Thymus (tissue), 11 donors: ENCODE data around the gene ASCC2. TPM values are rescaled to one million over a fixed set of nuclear protein-coding genes. Genes with fewer than 3 reads are reported as not detected.

Experiments used
- DNase-seq, 9 donors: peaks; one replicate each; pipeline ENCODE4 v3.0.0-alpha.2; 2013; ENCODE audit warnings: low spot score in 9 of 9, low read depth in 6 of 9, missing footprints in 1 of 9
- H3K27ac ChIP-seq, 2 donors: one replicate each; pipeline ENCODE4 v1.5.1; 2013; ENCODE audit warnings: control low read depth in 1 of 2, low read depth in 1 of 2, low read length in 1 of 2, mild to moderate bottlenecking in 1 of 2, moderate library complexity in 1 of 2
- H3K27me3 ChIP-seq, 2 donors: one replicate each; pipeline ENCODE4 v1.5.1; 2013; ENCODE audit warnings: low read length in 1 of 2; ENCODE audit not compliant: control insufficient read depth in 2 of 2, insufficient read depth in 1 of 2
- H3K36me3 ChIP-seq, 2 donors: one replicate each; pipeline ENCODE4 v1.5.1; 2013; ENCODE audit warnings: low read length in 1 of 2, mild to moderate bottlenecking in 1 of 2, moderate library complexity in 1 of 2; ENCODE audit not compliant: control insufficient read depth in 2 of 2, insufficient read depth in 2 of 2
- H3K4me1 ChIP-seq, 2 donors: one replicate each; pipeline ENCODE4 v1.5.1; 2013; ENCODE audit warnings: low read length in 2 of 2; ENCODE audit not compliant: control insufficient read depth in 2 of 2, insufficient read depth in 2 of 2
- H3K4me3 ChIP-seq, 2 donors: one replicate each; pipeline ENCODE4 v1.5.1; 2013; ENCODE audit warnings: low read length in 2 of 2, control low read depth in 1 of 2, mild to moderate bottlenecking in 1 of 2
- H3K9me3 ChIP-seq, 2 donors: one replicate each; pipeline ENCODE4 v1.5.1; 2013; ENCODE audit warnings: low read length in 1 of 2, mild to moderate bottlenecking in 1 of 2; ENCODE audit not compliant: control insufficient read depth in 2 of 2, insufficient read depth in 1 of 2
- WGBS: extraction: QIAGEN DNeasy Blood & Tissue Kit; methylation state at CpG from one replicate; pipeline ENCODE4 v1.1.7; 2013; 5-methylcytosine and 5-hydroxymethylcytosine counted together
- polyA plus RNA-seq: library from polyadenylated mRNA; stranded (reverse); fragments of 200-250 nt; gene quantifications from one replicate; pipeline ENCODE4 v1.2.3, GENCODE V29; 2013
- total RNA-seq: library from RNA; stranded (reverse); fragments of 120-200 nt; gene quantifications from one replicate; pipeline ENCODE4 v1.2.4, GENCODE V29; 2013
- donor health status: healthy.

The ASCC2 gene
- total and polyA plus RNA-seq, 2 donors: 26.4 to 51.8 TPM

DNA sequence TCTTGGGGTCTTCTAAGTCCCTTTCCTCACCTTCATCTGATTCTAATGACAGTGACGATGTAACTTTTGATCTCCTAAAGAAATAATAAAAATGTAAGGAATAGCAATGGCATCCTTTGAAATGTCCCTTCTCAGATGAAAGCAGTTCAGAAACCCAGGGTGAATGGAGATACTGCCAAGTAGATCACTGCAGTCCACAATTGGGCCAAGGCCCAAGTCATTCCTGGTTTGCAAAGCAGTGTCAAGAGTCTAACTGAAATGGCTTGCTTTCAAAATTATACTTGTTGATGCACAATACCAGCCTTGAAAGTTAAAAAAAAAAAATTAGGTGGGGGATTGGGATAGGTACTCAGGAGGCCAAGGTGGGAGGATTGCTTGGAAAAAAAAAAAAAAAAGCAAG, 20.4 kb downstream of the ASCC2 start:
- H3K4me3 ChIP-seq: no peak overlapping the region
- no peak overlapping the region for H3K27ac ChIP-seq
- peaks cover 0 to 3% of the 10 kb centered on the region in 2 donors for H3K4me1 ChIP-seq
- 96% methylated on average over 1 of the region's 1 CpG for WGBS
- no peak for DNase-seq
- H3K27me3 ChIP-seq: no peaks in the 10 kb centered on the region
- peaks cover 0 to 1% of the 10 kb centered on the region in 2 donors for H3K9me3 ChIP-seq
- H3K36me3 ChIP-seq: peaks cover 78 to 83% of the 10 kb centered on the region in 2 donors

DNA sequence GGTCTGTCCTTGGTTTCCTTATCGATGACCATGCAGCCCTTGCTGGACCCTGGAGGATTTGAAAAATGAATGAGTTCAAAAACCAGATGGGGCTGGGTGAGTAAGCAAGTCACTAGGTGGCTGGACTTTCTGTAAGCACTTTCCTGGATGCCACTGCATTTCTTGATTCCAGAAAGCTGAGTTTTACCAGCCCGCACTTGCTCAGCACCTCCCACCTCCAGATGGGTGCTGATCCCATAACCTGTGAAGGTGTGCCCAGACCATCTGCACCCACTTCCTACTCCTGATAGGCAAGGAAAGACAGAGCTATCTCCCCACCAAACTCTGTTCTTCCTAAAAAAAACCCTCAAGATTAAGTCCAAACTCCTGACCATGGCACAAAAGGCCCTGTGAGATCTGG, 21.1 kb downstream of the ASCC2 start:
- Histone ChIP-seq H3K4me3 (no peak overlapping the region), H3K9me3 (peaks cover 0 to 1% of the 10 kb centered on the region in 2 donors), H3K27ac (no peak overlapping the region), H3K27me3 (no peaks in the 10 kb centered on the region), H3K4me1 (peaks cover 0 to 3% of the 10 kb centered on the region in 2 donors), H3K36me3 (peaks cover 80 to 83% of the 10 kb centered on the region in 2 donors)
- DNase-seq: no peak
- WGBS: 96% methylated on average over 2 of the region's 2 CpGs

DNA sequence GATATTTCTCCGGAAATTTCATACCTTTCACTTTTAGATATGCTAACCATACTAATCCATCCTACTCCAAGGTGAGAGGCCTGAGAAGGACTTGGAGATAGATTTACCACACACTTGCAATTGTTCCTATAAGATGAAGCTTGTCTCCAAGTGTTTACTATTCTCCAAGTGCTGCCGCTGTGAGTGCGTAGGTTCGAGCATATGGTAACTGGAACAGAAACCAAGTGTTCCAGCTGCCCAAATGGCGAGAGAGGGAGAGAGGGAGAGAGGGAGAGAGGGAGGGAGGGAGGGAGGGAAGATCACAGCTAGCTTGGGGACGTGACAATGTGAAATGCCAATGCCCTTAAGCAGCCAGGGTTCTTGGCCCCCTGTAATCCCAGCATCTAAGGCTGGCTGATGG, 21.5 kb downstream of the ASCC2 start:
- 94% methylated on average over 6 of the region's 6 CpGs for WGBS
- Histone ChIP-seq H3K27me3 (no peaks in the 10 kb centered on the region), H3K4me1 (peaks cover 0 to under 1% of the 10 kb centered on the region in 2 donors), H3K9me3 (peaks cover 0 to 1% of the 10 kb centered on the region in 2 donors), H3K27ac (no peak overlapping the region), H3K36me3 (peaks cover 80 to 84% of the 10 kb centered on the region in 2 donors), H3K4me3 (no peak overlapping the region)
- no peak for DNase-seq

DNA sequence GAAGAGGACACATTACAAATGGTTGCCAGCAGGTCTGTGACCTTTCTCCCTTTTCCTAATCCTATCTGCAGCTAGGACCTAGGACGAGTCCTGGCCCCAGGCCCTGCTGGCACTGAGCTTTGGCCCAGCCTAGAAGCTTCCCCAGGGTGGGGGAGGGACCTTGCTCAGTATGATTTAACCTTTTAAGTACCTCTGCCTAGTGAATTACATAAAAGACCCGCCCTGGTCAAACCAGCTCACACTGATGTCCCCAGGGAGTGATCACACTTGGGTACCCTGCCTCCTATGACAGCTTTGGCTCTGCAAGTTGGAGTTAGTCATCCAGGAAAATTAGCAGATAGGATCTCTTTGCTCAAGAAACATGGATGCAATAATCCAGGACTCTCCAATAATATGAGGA, 21.9 kb downstream of the ASCC2 start:
- peaks cover 0 to 1% of the 10 kb centered on the region in 2 donors for H3K9me3 ChIP-seq
- H3K4me1 ChIP-seq: no peaks in the 10 kb centered on the region
- H3K4me3 ChIP-seq: no peak overlapping the region
- no peak overlapping the region for H3K27ac ChIP-seq
- 95% methylated on average over 2 of the region's 2 CpGs for WGBS
- no peak for DNase-seq
- H3K36me3 ChIP-seq: peaks cover 78 to 84% of the 10 kb centered on the region in 2 donors
- H3K27me3 ChIP-seq: no peaks in the 10 kb centered on the region

DNA sequence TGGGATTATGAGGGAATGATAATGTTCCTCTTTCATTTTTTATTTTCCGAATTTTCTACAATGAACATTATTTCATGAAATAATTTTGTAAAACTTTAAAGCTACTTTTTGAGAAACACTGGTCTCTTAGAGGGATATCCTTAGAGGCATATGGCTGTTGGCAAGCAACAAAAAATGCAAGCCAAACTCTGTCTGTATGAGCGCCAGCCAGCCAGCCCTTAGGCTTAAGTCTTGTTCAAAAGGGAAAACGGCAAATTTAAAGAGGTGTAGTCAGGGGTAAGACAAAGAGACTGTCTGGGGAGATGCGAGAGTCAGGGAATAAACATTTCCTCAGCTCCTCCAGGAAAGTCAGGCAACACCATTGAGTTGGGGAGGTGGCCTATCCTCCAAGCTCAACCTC, 22.5 kb downstream of the ASCC2 start:
- Histone ChIP-seq H3K27me3 (no peaks in the 10 kb centered on the region), H3K36me3 (peaks cover 75 to 84% of the 10 kb centered on the region in 2 donors), H3K4me1 (no peaks in the 10 kb centered on the region), H3K27ac (no peak overlapping the region), H3K9me3 (peaks cover 0 to 1% of the 10 kb centered on the region in 2 donors), H3K4me3 (no peak overlapping the region)
- DNase-seq: no peak
- WGBS: 97% methylated on average over 4 of the region's 4 CpGs

DNA sequence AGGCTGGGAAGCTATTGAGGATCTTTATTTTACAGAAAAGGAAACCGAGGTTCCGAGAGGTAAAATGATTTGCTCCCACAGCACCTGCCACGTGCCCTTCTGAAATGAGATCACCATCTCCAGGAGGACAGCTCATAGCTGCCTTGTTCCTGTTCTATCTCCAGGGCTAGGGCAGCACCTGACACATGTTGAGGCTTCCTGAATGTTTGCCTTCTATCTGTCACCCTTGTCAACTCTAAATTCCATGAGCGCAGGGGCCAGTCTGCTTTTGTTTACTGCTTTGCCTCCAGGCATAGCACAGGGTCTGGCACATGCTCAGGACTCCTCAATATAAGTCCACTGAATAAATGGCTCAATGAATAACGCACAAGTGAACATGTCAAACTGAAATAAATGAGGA, 24.1 kb downstream of the ASCC2 start:
- no peak for DNase-seq
- H3K4me3 ChIP-seq: no peak overlapping the region
- WGBS: 96% methylated on average over 5 of the region's 5 CpGs
- no peaks in the 10 kb centered on the region for H3K27me3 ChIP-seq
- no peaks in the 10 kb centered on the region for H3K4me1 ChIP-seq
- peaks cover 0 to 1% of the 10 kb centered on the region in 2 donors for H3K9me3 ChIP-seq
- H3K27ac ChIP-seq: no peak overlapping the region
- peaks cover 74 to 90% of the 10 kb centered on the region in 2 donors for H3K36me3 ChIP-seq

DNA sequence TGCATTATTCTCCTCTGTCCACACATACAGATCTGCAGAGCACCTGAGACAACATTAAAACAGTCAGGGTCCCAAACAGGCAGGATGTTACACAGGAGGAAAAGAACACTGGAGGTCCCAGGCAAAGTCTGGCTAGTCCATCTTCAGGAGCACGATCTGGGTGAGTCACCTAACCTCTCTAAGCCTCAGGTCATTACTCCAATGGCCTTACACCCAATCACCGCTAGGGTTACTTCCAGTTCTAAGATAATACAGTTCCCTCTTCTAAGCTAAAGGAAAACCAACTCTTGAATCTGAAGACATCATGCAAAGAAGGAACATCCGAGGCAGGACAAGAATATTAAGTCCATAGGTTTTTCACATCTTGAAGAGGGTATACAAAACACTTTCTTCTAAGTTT, 24.5 kb downstream of the ASCC2 start:
- no peaks in the 10 kb centered on the region for H3K4me1 ChIP-seq
- H3K27me3 ChIP-seq: no peaks in the 10 kb centered on the region
- H3K4me3 ChIP-seq: no peak overlapping the region
- WGBS: 97% methylated on average over 3 of the region's 3 CpGs
- no peak overlapping the region for H3K27ac ChIP-seq
- peaks cover 70 to 87% of the 10 kb centered on the region in 2 donors for H3K36me3 ChIP-seq
- DNase-seq: no peak
- peaks cover 0 to 1% of the 10 kb centered on the region in 2 donors for H3K9me3 ChIP-seq

DNA sequence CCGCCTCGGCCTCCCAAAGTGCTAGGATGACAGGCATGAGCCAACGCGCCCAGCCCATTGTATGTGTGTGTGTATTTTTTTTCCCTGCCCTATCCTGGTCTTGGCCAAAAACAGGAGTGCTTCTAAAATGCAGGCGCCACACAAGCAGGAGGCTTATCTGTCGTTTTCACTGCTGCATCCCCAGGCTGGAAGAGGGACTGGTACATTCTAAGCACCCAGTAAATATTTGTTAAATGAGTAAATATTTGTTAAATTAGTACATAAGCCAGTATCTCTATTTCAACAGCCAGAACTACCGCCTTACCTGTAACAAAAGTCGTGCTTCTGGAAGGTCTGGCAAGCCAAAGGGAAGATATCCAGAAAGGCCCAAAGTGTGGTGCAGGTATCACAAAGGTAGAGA, 24.9 kb downstream of the ASCC2 start:
- Histone ChIP-seq H3K27me3 (no peaks in the 10 kb centered on the region), H3K36me3 (peaks cover 70 to 90% of the 10 kb centered on the region in 2 donors), H3K4me3 (no peak overlapping the region), H3K9me3 (peaks cover 0 to 1% of the 10 kb centered on the region in 2 donors), H3K27ac (no peak overlapping the region), H3K4me1 (no peaks in the 10 kb centered on the region)
- no peak for DNase-seq
- 98% methylated on average over 8 of the region's 8 CpGs for WGBS

DNA sequence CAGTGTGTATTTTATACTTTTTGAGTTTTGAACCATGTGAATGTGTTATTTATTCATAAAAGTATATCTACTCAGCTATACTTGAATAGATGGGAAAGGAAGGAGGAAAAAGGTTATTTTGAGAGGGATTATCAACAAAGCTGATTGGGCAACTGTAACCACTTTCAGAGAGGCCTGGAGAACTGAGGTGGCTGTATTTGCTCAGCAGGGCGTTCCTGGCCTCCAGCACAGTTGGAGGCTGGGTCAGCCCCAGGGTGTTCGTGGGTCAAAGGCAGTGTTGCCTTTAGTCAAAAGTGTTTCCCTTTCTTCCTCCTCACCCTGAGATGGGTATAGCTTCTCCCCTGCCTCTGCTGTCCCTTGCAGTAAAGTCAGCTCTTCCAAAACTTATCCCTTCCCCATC, 26.7 kb downstream of the ASCC2 start:
- Histone ChIP-seq H3K9me3 (peaks cover 0 to 1% of the 10 kb centered on the region in 2 donors), H3K4me1 (no peaks in the 10 kb centered on the region), H3K4me3 (no peak overlapping the region), H3K27ac (no peak overlapping the region), H3K36me3 (peaks cover 74 to 91% of the 10 kb centered on the region in 2 donors), H3K27me3 (no peaks in the 10 kb centered on the region)
- no peak for DNase-seq
- 96% methylated on average over 2 of the region's 2 CpGs for WGBS

DNA sequence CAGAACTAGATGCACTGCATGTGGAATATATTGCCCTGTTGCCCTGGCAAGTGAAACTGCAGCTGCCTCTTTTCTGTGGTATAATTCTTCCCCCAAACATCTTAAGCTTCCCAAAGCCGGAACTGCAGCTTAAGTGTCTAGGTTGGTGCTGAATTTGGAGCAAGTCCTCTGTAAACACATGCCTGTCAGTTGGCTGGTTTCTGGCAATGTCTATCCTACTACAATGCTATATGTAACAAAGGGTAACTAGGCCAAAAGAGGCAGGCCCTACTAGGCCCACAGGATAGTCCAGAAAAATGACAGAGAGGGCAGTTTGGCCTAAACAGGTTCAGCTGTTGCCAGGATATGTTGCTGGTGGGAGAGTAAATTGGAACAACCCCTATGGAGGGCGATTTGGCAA, 27.9 kb downstream of the ASCC2 start:
- Histone ChIP-seq H3K4me1 (no peaks in the 10 kb centered on the region), H3K4me3 (no peak overlapping the region), H3K27ac (no peak overlapping the region), H3K9me3 (peaks cover 0 to 1% of the 10 kb centered on the region in 2 donors), H3K36me3 (peaks cover 77 to 91% of the 10 kb centered on the region in 2 donors), H3K27me3 (no peaks in the 10 kb centered on the region)
- 97% methylated on average over 2 of the region's 2 CpGs for WGBS
- DNase-seq: no peak
